ENCODE measurements around the gene UPK1A. TPM values are rescaled to one million over a fixed set of nuclear protein-coding genes. Genes with fewer than 3 reads are reported as not detected.

The UPK1A gene
- total and polyA plus RNA-seq, 9 of the 15 experiments (the other 6 are each of a cell fraction or from before 2014, with no cell fraction given), result 0.06 to 0.13 TPM; not detected in 7

- TF ChIP-seq TFAM (CRISPR knock-in tag; conservative IDR thresholded peaks at IDR 0.05) (no peak), ZNF175 (CRISPR knock-in tag; IDR thresholded peaks at IDR 0.05; ENCODE audit: low read depth) (no peak), ZBTB17 (CRISPR knock-in tag; IDR thresholded peaks at IDR 0.05) (no peak), ILK (tag; IDR thresholded peaks at IDR 0.05; ENCODE audit: borderline replicate concordance, low read depth) (no peak), KDM1A (IDR thresholded peaks at IDR 0.05) (peak; percentile 83), DACH1 (IDR thresholded peaks at IDR 0.05; ENCODE audit: partially characterized antibody) (no peak), SLC30A9 (CRISPR knock-in tag; IDR thresholded peaks at IDR 0.05) (no peak), ZNF232 (CRISPR knock-in tag; IDR thresholded peaks at IDR 0.05) (no peak), MEF2A (IDR thresholded peaks at IDR 0.05; ENCODE audit: control insufficient read depth, low read depth, low read length) (0 out of 2 replicates have a peak, but pooled peaks have one; percentile 4), EZH2 (IDR thresholded peaks at IDR 0.05; ENCODE audit: borderline replicate concordance, low read depth, low read length) (no peak), MEIS2 (IDR thresholded peaks at IDR 0.05; ENCODE audit: partially characterized antibody) (peak; percentile 79), MCM3 (IDR thresholded peaks at IDR 0.05) (no peak), GATAD2B (IDR thresholded peaks at IDR 0.05; ENCODE audit: borderline replicate concordance) (no peak), POLR3A (IDR thresholded peaks at IDR 0.05; ENCODE audit: borderline replicate concordance, extremely low read depth, insufficient read depth, insufficient read length) (no peak), ZBTB8A (IDR thresholded peaks at IDR 0.05; ENCODE audit: partially characterized antibody) (no peak), CREBBP (IDR thresholded peaks at IDR 0.05; ENCODE audit: low read depth, low read length) (no peak), TSC22D4 (tag; IDR thresholded peaks at IDR 0.05) (no peak), NFE2L1 (tag; IDR thresholded peaks at IDR 0.05; ENCODE audit: borderline replicate concordance, low read depth) (no peak), TSHZ1 (CRISPR knock-in tag; IDR thresholded peaks at IDR 0.05) (no peak), ZNF316 (IDR thresholded peaks at IDR 0.05) (peak; percentile 96), NBN (IDR thresholded peaks at IDR 0.05; ENCODE audit: low read depth) (peak; percentile 56; the same call in 1 of the 2 replicates), NR1H2 (CRISPR knock-in tag; IDR thresholded peaks at IDR 0.05) (no peak), CBX1 (IDR thresholded peaks at IDR 0.05; ENCODE audit: low read depth) (no peak), PPARD (CRISPR knock-in tag; IDR thresholded peaks at IDR 0.05) (no peak), ZNF668 (CRISPR knock-in tag; IDR thresholded peaks at IDR 0.05) (no peak), HDAC1 (IDR thresholded peaks at IDR 0.05) (peak in 1 of 2 experiments; percentile 84; a peak in 2 of 4 replicates), HIVEP1 (CRISPR knock-in tag; IDR thresholded peaks at IDR 0.05) (no peak), NFE2 (IDR thresholded peaks at IDR 0.05; ENCODE audit: low read depth) (peak; percentile 90), SUPT5H (IDR thresholded peaks at IDR 0.05) (no peak), ZC3H4 (CRISPR knock-in tag; IDR thresholded peaks at IDR 0.05; ENCODE audit: borderline replicate concordance) (no peak), ELF2 (CRISPR knock-in tag; IDR thresholded peaks at IDR 0.05) (no peak), KAT2B (IDR thresholded peaks at IDR 0.05; ENCODE audit: low read depth, low read length) (no peak)
These were observed 5.5 kb downstream of the UPK1A start (continued) for GRCh38 chr19:35671818-35672217.

Measured in K562 (cell line).